ENCODE data around the gene GALNS.

DNA sequence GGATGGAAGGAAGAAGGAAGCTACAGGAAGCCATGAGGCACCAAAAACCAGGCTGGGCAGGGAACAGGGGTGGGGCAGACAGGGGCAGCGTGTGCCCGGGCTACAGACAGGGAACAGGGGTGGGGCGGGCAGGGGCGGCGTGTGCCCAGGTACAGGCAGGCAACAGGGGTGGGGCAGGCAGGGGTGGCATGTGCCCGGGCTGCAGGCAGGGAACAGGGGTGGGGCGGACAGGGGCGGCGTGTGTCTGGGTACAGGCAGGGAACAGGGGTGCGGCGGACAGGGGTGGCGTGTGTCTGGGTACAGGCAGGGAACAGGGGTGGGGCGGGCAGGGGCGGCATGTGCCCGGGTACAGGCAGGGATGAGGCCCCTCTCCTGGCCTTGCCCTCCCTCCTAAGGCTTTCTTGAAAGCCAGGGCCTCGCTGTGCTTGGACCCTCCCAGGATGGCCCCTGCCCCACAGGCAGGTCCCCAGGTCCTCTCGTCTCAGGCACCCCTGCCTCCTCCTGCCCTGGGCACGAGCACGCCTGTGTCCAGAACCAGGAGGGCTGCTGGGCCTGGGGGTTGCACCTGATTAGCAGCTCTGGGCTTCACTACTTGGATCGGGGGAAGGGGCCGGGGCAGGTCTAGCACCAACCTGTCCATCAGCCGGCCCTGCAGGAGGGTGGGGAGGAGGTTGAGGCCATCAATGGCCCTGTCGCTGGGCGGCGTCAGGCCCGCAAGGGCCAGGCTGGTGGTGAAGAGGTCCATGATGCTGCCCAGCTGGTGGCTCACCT is 30.5 kb downstream of the GALNS start:
- TF ChIP-seq, protein P1, sequence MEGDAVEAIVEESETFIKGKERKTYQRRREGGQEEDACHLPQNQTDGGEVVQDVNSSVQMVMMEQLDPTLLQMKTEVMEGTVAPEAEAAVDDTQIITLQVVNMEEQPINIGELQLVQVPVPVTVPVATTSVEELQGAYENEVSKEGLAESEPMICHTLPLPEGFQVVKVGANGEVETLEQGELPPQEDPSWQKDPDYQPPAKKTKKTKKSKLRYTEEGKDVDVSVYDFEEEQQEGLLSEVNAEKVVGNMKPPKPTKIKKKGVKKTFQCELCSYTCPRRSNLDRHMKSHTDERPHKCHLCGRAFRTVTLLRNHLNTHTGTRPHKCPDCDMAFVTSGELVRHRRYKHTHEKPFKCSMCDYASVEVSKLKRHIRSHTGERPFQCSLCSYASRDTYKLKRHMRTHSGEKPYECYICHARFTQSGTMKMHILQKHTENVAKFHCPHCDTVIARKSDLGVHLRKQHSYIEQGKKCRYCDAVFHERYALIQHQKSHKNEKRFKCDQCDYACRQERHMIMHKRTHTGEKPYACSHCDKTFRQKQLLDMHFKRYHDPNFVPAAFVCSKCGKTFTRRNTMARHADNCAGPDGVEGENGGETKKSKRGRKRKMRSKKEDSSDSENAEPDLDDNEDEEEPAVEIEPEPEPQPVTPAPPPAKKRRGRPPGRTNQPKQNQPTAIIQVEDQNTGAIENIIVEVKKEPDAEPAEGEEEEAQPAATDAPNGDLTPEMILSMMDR (IDR thresholded peaks at IDR 0.05; ENCODE audit: insufficient read depth, low read length, poor library complexity, severe bottlenecking) = no peak
- TF ChIP-seq EZH2phosphoT487 (conservative IDR thresholded peaks at IDR 0.05; ENCODE audit: low read length) = no peak

Measured in SU-DHL-6 (cell line).